KG1 (cell line): ENCODE results near the gene BGN.

Experiments
- DNase-seq: peaks from one replicate; lab custom pipeline; 2025; lab: John Stamatoyannopoulos, UW

The BGN gene

GRCh38 chrX:153494541-153495361, at the start of gene BGN:
BGN (plus strand) TSS chrX:153494980; CDS start chrX:153504632, 9,652 bp downstream.
- no peak for DNase-seq

- no peak for DNase-seq
These were observed 49.5 kb upstream of the BGN start for GRCh38 chrX:153445106-153445855.

- no peak for DNase-seq
These were observed 48.7 kb upstream of the BGN start, which contains the start of gene TREX2 for GRCh38 chrX:153445856-153446635. TREX2 (minus strand) TSS chrX:153446056; CDS start chrX:153445430, 626 bp downstream.

GRCh38 chrX:153446636-153446936, 48.2 kb upstream of the BGN start:
- no peak for DNase-seq

GRCh38 chrX:153446950-153447580, 47.7 kb upstream of the BGN start:
- DNase-seq, result no peak

- DNase-seq, result no peak
These were observed 47.2 kb upstream of the BGN start for GRCh38 chrX:153447581-153447960.

GRCh38 chrX:153448556-153449367, 46.0 kb upstream of the BGN start:
- DNase-seq, result no peak

GRCh38 chrX:153449368-153450113, 45.2 kb upstream of the BGN start:
- no peak for DNase-seq

- no peak for DNase-seq
These were observed 44.4 kb upstream of the BGN start for GRCh38 chrX:153450114-153450948.

- no peak for DNase-seq
These were observed 43.9 kb upstream of the BGN start for GRCh38 chrX:153450949-153451277.

GRCh38 chrX:153454901-153455550, 39.8 kb upstream of the BGN start:
- DNase-seq, result no peak

- no peak for DNase-seq
These were observed 39.2 kb upstream of the BGN start for GRCh38 chrX:153455571-153455970.

- DNase-seq, result no peak
These were observed 38.6 kb upstream of the BGN start for GRCh38 chrX:153456161-153456560.

GRCh38 chrX:153456704-153457103, 38.1 kb upstream of the BGN start:
- DNase-seq, result no peak

GRCh38 chrX:153457136-153457825, 37.5 kb upstream of the BGN start:
- DNase-seq, result no peak

GRCh38 chrX:153457827-153458466, 36.8 kb upstream of the BGN start:
- no peak for DNase-seq

GRCh38 chrX:153458476-153458875, 36.3 kb upstream of the BGN start:
- DNase-seq, result no peak

GRCh38 chrX:153459986-153460385, 34.8 kb upstream of the BGN start:
- DNase-seq, result no peak
